H1 (cell line): ENCODE measurements around the gene STAP2. TPM values are rescaled to one million over a fixed set of nuclear protein-coding genes. Genes with fewer than 3 reads are reported as not detected.
A peak's percentile ranks its signal among the peaks of the same experiment; 100 is the strongest.

Source experiments
- CTCF ChIA-PET: fragments of 300-600 bp; sonication (Branson Sonifier 250); formaldehyde crosslinking; loops from one replicate; lab custom pipeline; 2021; ENCODE audit not compliant: partially characterized antibody; lab: Charles Lee
- POLR2A ChIA-PET: fragments of 300-600 bp; sonication (Branson Sonifier 250); formaldehyde crosslinking; loops from one replicate; lab custom pipeline; 2021; ENCODE audit warnings: inconsistent platforms; ENCODE audit not compliant: partially characterized antibody; lab: Charles Lee
- DNase-seq, 2 experiments: peaks; one replicate each; pipeline versions ENCODE4 v3.0.0 to v3.0.0-alpha.2; 2010 to 2022; ENCODE audit warnings: low spot score in 2 of 2, low read depth in 1 of 2, mixed read lengths in 1 of 2
- FAIRE-seq: peaks from 2 replicates; lab custom pipeline; 2011; peaks lifted over from hg19 to GRCh38; lab: Jason Lieb, UNC
- H2AFZ ChIP-seq: 2 replicates; pipeline ENCODE4 v1.8.1; 2012; ENCODE audit warnings: low read length, inconsistent platforms
- H2AK5ac ChIP-seq: 2 replicates; pipeline ENCODE4 v1.6.1; 2013; ENCODE audit warnings: low read depth, low read length
- H2BK120ac ChIP-seq: replicated peaks from 2 replicates; pipeline ENCODE3; 2013; ENCODE audit warnings: low read depth, low read length, inconsistent platforms
- H2BK12ac ChIP-seq: 2 replicates; pipeline ENCODE4 v1.6.1; 2013; ENCODE audit warnings: low read depth, low read length
- H2BK15ac ChIP-seq: 2 replicates; pipeline ENCODE4 v1.6.1; 2013; ENCODE audit warnings: low read length
- H2BK20ac ChIP-seq: 2 replicates; pipeline ENCODE4 v1.6.1; 2013; ENCODE audit warnings: low read length
- H2BK5ac ChIP-seq: 2 replicates; pipeline ENCODE4 v1.6.1; 2013; ENCODE audit warnings: low read depth, low read length
- H3K14ac ChIP-seq: 2 replicates; pipeline ENCODE4 v1.6.1; 2013; ENCODE audit warnings: inconsistent platforms; ENCODE audit not compliant: insufficient read length
- H3K18ac ChIP-seq: 2 replicates; pipeline ENCODE4 v1.6.1; 2013; ENCODE audit warnings: low read length; ENCODE audit errors: extremely low read depth
- H3K23ac ChIP-seq: 2 replicates; pipeline ENCODE4 v1.6.1; 2013; ENCODE audit warnings: inconsistent platforms; ENCODE audit not compliant: insufficient read length
- H3K23me2 ChIP-seq: 2 replicates; pipeline ENCODE4 v1.6.1; 2013; ENCODE audit warnings: low read depth, low read length
- H3K27ac ChIP-seq: 2 replicates; pipeline ENCODE4 v1.6.1; 2011; ENCODE audit warnings: low read depth, low read length, inconsistent platforms
- H3K27me3 ChIP-seq, 4 experiments: replicated peaks in 1 of 4; 1 replicate in 1 of 4; 2 replicates in 3 of 4; pipeline versions ENCODE4 v1.6.1 to v1.8.1; 2011 to 2013; ENCODE audit warnings: low read length in 3 of 4, mild to moderate bottlenecking in 3 of 4, inconsistent platforms in 2 of 4, mixed read lengths in 2 of 4, moderate library complexity in 1 of 4; ENCODE audit not compliant: control insufficient read depth in 3 of 4, insufficient read depth in 3 of 4; ENCODE audit errors: extremely low read depth in 1 of 4
- H3K36me3 ChIP-seq, 4 experiments: 2 replicates each; pipeline versions ENCODE4 v1.6.1 to v1.8.1; 2011 to 2013; ENCODE audit warnings: mild to moderate bottlenecking in 4 of 4, low read length in 3 of 4, moderate library complexity in 2 of 4, control low read depth in 1 of 4, inconsistent platforms in 1 of 4; ENCODE audit not compliant: insufficient read depth in 4 of 4, control insufficient read depth in 2 of 4
- H3K4ac ChIP-seq: replicated peaks from 2 replicates; pipeline ENCODE3; 2013; ENCODE audit warnings: low read length, low read depth, mixed read lengths, inconsistent platforms; ENCODE audit not compliant: insufficient read length
- H3K4me1 ChIP-seq, 4 experiments: replicated peaks in 1 of 4; 1 replicate in 1 of 4; 2 replicates in 3 of 4; pipeline versions ENCODE4 v1.6.1 to v1.8.1; 2011 to 2013; ENCODE audit warnings: low read length in 3 of 4, inconsistent platforms in 2 of 4, mixed read lengths in 1 of 4; ENCODE audit not compliant: insufficient read depth in 4 of 4, control insufficient read depth in 3 of 4
- H3K4me2 ChIP-seq, 2 experiments: 2 replicates each; pipeline versions ENCODE4 v1.6.1 to v1.8.1; 2011 to 2013; ENCODE audit warnings: low read depth in 2 of 2, low read length in 2 of 2, control low read depth in 1 of 2, inconsistent platforms in 1 of 2, mild to moderate bottlenecking in 1 of 2; ENCODE audit not compliant: insufficient read depth in 1 of 2
- H3K4me3 ChIP-seq, 4 experiments: fragments of 200-600, 300-600 bp in 1 of 4; sonication (generic), shearing (Covaris generic), sonication (Bioruptor Twin) in 1 of 4; 2 replicates each; pipeline versions ENCODE4 v1.5.1 to v1.8.1; 2011 to 2016; ENCODE audit warnings: low read length in 4 of 4, low read depth in 3 of 4, control low read depth in 2 of 4, inconsistent platforms in 2 of 4, mild to moderate bottlenecking in 2 of 4, mixed read lengths in 1 of 4, moderate library complexity in 1 of 4; ENCODE audit not compliant: insufficient read depth in 2 of 4; ENCODE audit errors: extremely low read depth in 1 of 4
- H3K56ac ChIP-seq: replicated peaks from 2 replicates; pipeline ENCODE3; 2013; ENCODE audit warnings: low read depth, mild to moderate bottlenecking, mixed read lengths, low read length, inconsistent platforms; ENCODE audit not compliant: insufficient read length
- H3K79me1 ChIP-seq: 2 replicates; pipeline ENCODE4 v1.6.1; 2013; ENCODE audit warnings: low read depth, low read length, control low read depth
- H3K79me2 ChIP-seq, 2 experiments: 2 replicates each; pipeline versions ENCODE4 v1.6.1 to v1.8.1; 2012 to 2013; ENCODE audit warnings: low read length in 2 of 2, mild to moderate bottlenecking in 2 of 2, inconsistent platforms in 1 of 2; ENCODE audit not compliant: insufficient read depth in 2 of 2, control insufficient read depth in 1 of 2
- H3K9ac ChIP-seq, 4 experiments: replicated peaks in 1 of 4; 1 replicate in 1 of 4; 2 replicates in 3 of 4; pipeline versions ENCODE4 v1.6.1 to v1.8.1; 2011 to 2013; ENCODE audit warnings: low read depth in 3 of 4, low read length in 3 of 4, control low read depth in 2 of 4, mild to moderate bottlenecking in 2 of 4, moderate library complexity in 2 of 4, inconsistent platforms in 1 of 4; ENCODE audit errors: extremely low read depth in 1 of 4
- H3K9me3 ChIP-seq, 2 experiments: 2 replicates each; pipeline versions ENCODE4 v1.6.1 to v1.8.1; 2012 to 2013; ENCODE audit warnings: mild to moderate bottlenecking in 2 of 2, moderate library complexity in 2 of 2, control low read depth in 1 of 2, inconsistent platforms in 1 of 2, low read depth in 1 of 2, low read length in 1 of 2, mixed read lengths in 1 of 2; ENCODE audit not compliant: insufficient read depth in 2 of 2
- H4K20me1 ChIP-seq, 2 experiments: replicated peaks in 1 of 2; 2 replicates each; pipeline versions ENCODE3 to v1.8.1; 2011 to 2013; ENCODE audit warnings: inconsistent platforms in 2 of 2, low read length in 2 of 2, mild to moderate bottlenecking in 1 of 2; ENCODE audit not compliant: insufficient read depth in 2 of 2, control insufficient read depth in 1 of 2
- H4K5ac ChIP-seq: 2 replicates; pipeline ENCODE4 v1.6.1; 2013; ENCODE audit warnings: low read length, low read depth, mixed read lengths, inconsistent platforms; ENCODE audit not compliant: insufficient read length
- H4K8ac ChIP-seq: 2 replicates; pipeline ENCODE4 v1.8.0; 2013; ENCODE audit warnings: mild to moderate bottlenecking, moderate library complexity, low read length, inconsistent platforms; ENCODE audit not compliant: insufficient read depth; ENCODE audit errors: extremely low read depth
- H4K91ac ChIP-seq: replicated peaks from 2 replicates; pipeline ENCODE3; 2013; ENCODE audit warnings: low read length, mixed read lengths, inconsistent platforms; ENCODE audit not compliant: insufficient read length
- ASH2L ChIP-seq: fragments of 200-600, 300-600 bp; sonication (generic); IDR thresholded peaks from one replicate; pipeline ENCODE4 v1.7.1; 2017; ENCODE audit warnings: low read length
- CREB1 ChIP-seq: IDR thresholded peaks from 2 replicates; pipeline ENCODE4 v1.6.1; 2012; ENCODE audit warnings: inconsistent platforms
- EGR1 ChIP-seq: IDR thresholded peaks from 2 replicates; pipeline ENCODE4 v1.6.1; 2011; ENCODE audit warnings: low read depth, low read length, borderline replicate concordance
- KDM1A ChIP-seq: fragments of 200-600, 300-600 bp; sonication (generic); IDR thresholded peaks from 2 replicates; pipeline ENCODE4 v1.7.1; 2016; ENCODE audit warnings: mild to moderate bottlenecking, low read length, borderline replicate concordance
- KDM4A ChIP-seq: IDR thresholded peaks from one replicate; pipeline ENCODE4 v1.7.1; 2012; ENCODE audit warnings: low read depth, mild to moderate bottlenecking, moderate library complexity, low read length, inconsistent platforms; ENCODE audit not compliant: severe bottlenecking
- YY1 ChIP-seq: IDR thresholded peaks from 2 replicates; pipeline ENCODE4 v1.6.1; 2011; ENCODE audit warnings: low read depth, mild to moderate bottlenecking, low read length
- WGBS, 2 experiments: shearing (Covaris generic) in 1 of 2; methylation state at CpG; one replicate each; pipeline versions ENCODE4 v1.1.6 to v1.1.7; 2013 to 2015; ENCODE audit warnings: low lambda C conversion rate in 2 of 2, mixed read lengths in 2 of 2, inconsistent platforms in 1 of 2, low coverage in 1 of 2, missing lambda C conversion rate in 1 of 2; ENCODE audit not compliant: insufficient replicate concordance in 2 of 2, insufficient coverage in 1 of 2, insufficient read length in 1 of 2; ENCODE audit errors: extremely low coverage in 1 of 2, missing lambda C conversion rate in 1 of 2; 5-methylcytosine and 5-hydroxymethylcytosine counted together
- polyA plus RNA-seq, 7 experiments: library from polyadenylated mRNA; depleted of rRNA in 3 of 7; stranded (reverse) in 5 of 7; unstranded in 2 of 7; fragments of >200 nt in 5 of 7; fragments of 200-250 nt in 2 of 7; gene quantifications; 1 replicate in 5 of 7; 2 replicates in 1 of 7; 4 replicates in 1 of 7; pipeline versions ENCODE4 v1.2.1 to v1.2.3, GENCODE V29; 2011 to 2013; ENCODE audit warnings: missing spikeins in 2 of 7, mixed read lengths in 2 of 7
- total RNA-seq: library from RNA; stranded (reverse); fragmentation: NEBNext Ultra II Directional; extraction: Animal tissue kit (Norgen Biotek cat#: 25700); gene quantifications from 2 replicates; pipeline ENCODE4 v1.2.1, GENCODE V29; 2021
- TF ChIP-seq, protein P1 (sequence below): IDR thresholded peaks from 2 replicates; pipeline ENCODE4 v1.6.1; 2012; ENCODE audit warnings: inconsistent platforms

Gene STAP2
- total and polyA plus RNA-seq, 2 of the 8 experiments (the other 6 are each of a cell fraction or from before 2014, with no cell fraction given), result 15.3 to 37.3 TPM

DNA sequence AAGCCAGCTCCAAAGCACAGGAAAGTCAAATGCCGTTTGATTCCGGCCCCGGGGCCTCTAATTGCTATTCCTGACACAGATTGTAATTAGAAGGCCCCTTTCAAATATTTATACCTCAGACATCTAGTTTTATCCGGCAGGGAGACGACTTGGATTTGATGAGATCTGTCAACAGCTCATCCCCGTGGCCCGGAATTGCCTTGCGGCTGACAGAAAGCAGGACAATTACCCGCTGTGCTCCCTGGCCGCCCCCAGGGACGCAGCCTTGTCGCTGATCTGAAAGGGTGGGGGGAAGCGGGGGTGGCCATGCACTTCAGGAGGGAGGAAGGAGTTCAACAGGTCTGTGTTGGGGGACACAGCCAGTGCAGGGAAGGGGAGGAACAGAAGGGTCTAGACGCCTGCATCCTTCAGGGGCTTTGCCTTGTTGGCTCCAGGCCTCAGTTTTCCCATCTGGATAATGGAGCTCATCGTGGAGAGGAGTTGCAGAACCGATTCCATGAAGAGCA, 61.4 kb downstream of the STAP2 start:
- Histone ChIP-seq H3K27ac (no peak overlapping the region), H3K27me3 (peaks cover 9 to 32% (median 29%) of the 10 kb centered on the region in 4 experiments), H2BK20ac (no peak overlapping the region), H3K4me3 (no peak overlapping the region), H2BK5ac (no peak overlapping the region), H2BK12ac (no peak overlapping the region), H3K4me2 (no peak overlapping the region; a peak in 1 of 4 replicates), H2BK15ac (no peak overlapping the region), H3K79me2 (no peaks in the 10 kb centered on the region), H4K20me1 (peaks cover 0 to 2% of the 10 kb centered on the region in 2 experiments), H3K18ac (no peak overlapping the region), H2AK5ac (no peak overlapping the region), H3K56ac (no peak overlapping the region), H3K79me1 (no peaks in the 10 kb centered on the region), H4K5ac (no peak overlapping the region), H2AFZ (no peak overlapping the region), H3K4me1 (no peaks in the 10 kb centered on the region; a peak in 4 of 7 replicates), H4K8ac (no peak overlapping the region), H3K4ac (no peak overlapping the region), H4K91ac (no peak overlapping the region), H3K36me3 (no peaks in the 10 kb centered on the region), H3K9me3 (no peaks in the 10 kb centered on the region), H3K9ac (no peak overlapping the region), H3K23me2 (peaks cover 9% of the 10 kb centered on the region; the same call in 1 of the 2 replicates), H3K23ac (no peak overlapping the region), H3K14ac (no peak overlapping the region), H2BK120ac (no peak overlapping the region)
- POLR2A ChIA-PET, result interaction anchor here (0.6 to 4.0 kb wide), 6 partner anchors 11 to 158 kb away, joined by 3 to 19 read pairs (median 4); partner anchors contain the start of genes MPND and YJU2
- CTCF ChIA-PET, result interaction anchor here (1.2 to 14.6 kb wide), 6 partner anchors 9 to 68 kb away, joined by 3 to 311 read pairs (median 5); partner anchors contain the start of genes MPND and STAP2
- DNase-seq (no peak), FAIRE-seq (no peak)
- TF ChIP-seq YY1, result no peak
- TF ChIP-seq KDM4A, result no peak
- TF ChIP-seq, protein P1, sequence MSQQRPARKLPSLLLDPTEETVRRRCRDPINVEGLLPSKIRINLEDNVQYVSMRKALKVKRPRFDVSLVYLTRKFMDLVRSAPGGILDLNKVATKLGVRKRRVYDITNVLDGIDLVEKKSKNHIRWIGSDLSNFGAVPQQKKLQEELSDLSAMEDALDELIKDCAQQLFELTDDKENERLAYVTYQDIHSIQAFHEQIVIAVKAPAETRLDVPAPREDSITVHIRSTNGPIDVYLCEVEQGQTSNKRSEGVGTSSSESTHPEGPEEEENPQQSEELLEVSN, result no peak
- TF ChIP-seq KDM1A, result peak; percentile 87; the same call in 1 of the 2 replicates
- TF ChIP-seq ASH2L, result no peak
- no peak for TF ChIP-seq EGR1
- TF ChIP-seq CREB1, result no peak
- WGBS, 2 experiments, result 67% methylated on average over 16 of the region's 16 CpGs; no CpG with 5 or more reads in 1 of the 2 experiments
